ENCODE data around the gene NAA25.

DNA sequence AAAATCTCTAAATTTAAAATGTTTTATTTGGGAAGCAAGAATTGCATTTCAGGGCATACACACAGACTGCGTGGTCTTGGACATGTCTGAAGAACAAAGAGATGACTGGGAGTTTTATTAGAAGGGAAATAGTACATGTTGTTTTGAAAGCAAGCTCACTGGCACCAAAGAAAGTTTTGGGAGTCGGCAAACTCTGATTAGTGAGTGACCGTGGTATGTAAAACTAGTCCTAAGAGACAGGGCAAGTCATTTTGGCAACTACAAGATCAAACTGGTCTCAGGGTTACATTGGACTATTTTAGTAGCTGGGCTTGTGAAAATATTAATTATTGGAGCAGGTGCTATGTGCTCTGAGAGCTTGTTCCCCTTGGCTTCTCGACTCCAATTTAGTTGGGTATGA lies 110.6 kb downstream of the NAA25 start:
- TF ChIP-seq, protein P1, sequence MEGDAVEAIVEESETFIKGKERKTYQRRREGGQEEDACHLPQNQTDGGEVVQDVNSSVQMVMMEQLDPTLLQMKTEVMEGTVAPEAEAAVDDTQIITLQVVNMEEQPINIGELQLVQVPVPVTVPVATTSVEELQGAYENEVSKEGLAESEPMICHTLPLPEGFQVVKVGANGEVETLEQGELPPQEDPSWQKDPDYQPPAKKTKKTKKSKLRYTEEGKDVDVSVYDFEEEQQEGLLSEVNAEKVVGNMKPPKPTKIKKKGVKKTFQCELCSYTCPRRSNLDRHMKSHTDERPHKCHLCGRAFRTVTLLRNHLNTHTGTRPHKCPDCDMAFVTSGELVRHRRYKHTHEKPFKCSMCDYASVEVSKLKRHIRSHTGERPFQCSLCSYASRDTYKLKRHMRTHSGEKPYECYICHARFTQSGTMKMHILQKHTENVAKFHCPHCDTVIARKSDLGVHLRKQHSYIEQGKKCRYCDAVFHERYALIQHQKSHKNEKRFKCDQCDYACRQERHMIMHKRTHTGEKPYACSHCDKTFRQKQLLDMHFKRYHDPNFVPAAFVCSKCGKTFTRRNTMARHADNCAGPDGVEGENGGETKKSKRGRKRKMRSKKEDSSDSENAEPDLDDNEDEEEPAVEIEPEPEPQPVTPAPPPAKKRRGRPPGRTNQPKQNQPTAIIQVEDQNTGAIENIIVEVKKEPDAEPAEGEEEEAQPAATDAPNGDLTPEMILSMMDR (IDR thresholded peaks at IDR 0.05), result no peak
- TF ChIP-seq POLR2A (IDR thresholded peaks at IDR 0.05), result no peak
